Mucosa of rectum (tissue), 2 donors: ENCODE measurements around the gene DAB2IP.

Experiments
- H3K27ac ChIP-seq, 2 donors: one replicate each; pipeline ENCODE4 v1.7.0; 2013; ENCODE audit warnings: inconsistent platforms in 2 of 2, low read depth in 2 of 2, low read length in 2 of 2
- H3K27me3 ChIP-seq, 2 donors: one replicate each; pipeline ENCODE4 v1.7.0; 2013; ENCODE audit warnings: low read length in 2 of 2; ENCODE audit not compliant: control insufficient read depth in 2 of 2, insufficient read depth in 2 of 2
- H3K36me3 ChIP-seq, 2 donors: one replicate each; pipeline ENCODE4 v1.7.0; 2013; ENCODE audit warnings: low read length in 2 of 2; ENCODE audit not compliant: control insufficient read depth in 2 of 2, insufficient read depth in 2 of 2
- H3K4me1 ChIP-seq, 2 donors: one replicate each; pipeline ENCODE4 v1.7.0; 2013; ENCODE audit warnings: low read length in 2 of 2, mild to moderate bottlenecking in 1 of 2; ENCODE audit not compliant: control insufficient read depth in 2 of 2, insufficient read depth in 2 of 2
- H3K4me3 ChIP-seq, 2 donors: one replicate each; pipeline ENCODE4 v1.7.0; 2013; ENCODE audit warnings: low read length in 2 of 2
- H3K9ac ChIP-seq, 2 donors: one replicate each; pipeline ENCODE4 v1.7.0; 2013; ENCODE audit warnings: low read length in 2 of 2, low read depth in 1 of 2, mild to moderate bottlenecking in 1 of 2
- H3K9me3 ChIP-seq, 2 donors: one replicate each; pipeline ENCODE4 v1.7.0; 2013; ENCODE audit warnings: low read length in 2 of 2; ENCODE audit not compliant: control insufficient read depth in 2 of 2
- donor health status: healthy.
- donor health status: Normal muscosa, but diverticular disease.

Gene DAB2IP

GRCh38 chr9:121731090-121731489 lies 79.7 kb downstream of the DAB2IP start:
- H3K4me1 ChIP-seq, result peaks cover 53 to 68% of the 10 kb centered on the region in 2 donors
- no peaks in the 10 kb centered on the region for H3K36me3 ChIP-seq
- H3K27me3 ChIP-seq, result no peaks in the 10 kb centered on the region
- no peaks in the 10 kb centered on the region for H3K9me3 ChIP-seq
- H3K27ac ChIP-seq, result peak overlapping the region; percentile 86 to 92
- H3K9ac ChIP-seq, result peak overlapping the region in 1 of 2 donors; percentile 73
- H3K4me3 ChIP-seq, result no peak overlapping the region

DNA sequence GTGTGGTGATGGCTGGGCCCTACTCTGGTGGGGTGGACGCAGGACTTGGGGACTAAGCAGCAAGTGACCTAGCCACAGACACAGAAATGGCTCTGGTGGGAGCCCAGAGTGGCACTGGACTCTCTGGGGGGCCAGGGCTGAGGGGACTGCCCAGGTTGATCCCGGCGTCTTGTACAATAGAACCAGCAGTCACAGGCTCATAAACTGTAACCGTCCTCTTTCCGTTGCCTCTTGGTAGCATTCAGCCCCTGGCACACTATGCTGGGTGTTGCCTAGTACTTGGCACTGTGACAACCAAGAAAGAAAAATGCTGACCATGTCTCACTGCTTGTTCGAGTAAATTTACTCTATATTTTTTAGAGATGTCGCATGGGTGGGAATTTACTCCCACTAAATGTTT lies 80.5 kb downstream of the DAB2IP start:
- Histone ChIP-seq H3K27ac (peak overlapping the region; percentile 86 to 92), H3K4me1 (peaks cover 55 to 74% of the 10 kb centered on the region in 2 donors), H3K27me3 (no peaks in the 10 kb centered on the region), H3K9ac (peak overlapping the region; percentile 38 to 73), H3K36me3 (no peaks in the 10 kb centered on the region), H3K9me3 (no peaks in the 10 kb centered on the region), H3K4me3 (no peak overlapping the region)

- Histone ChIP-seq H3K9ac (peak overlapping the region; percentile 38 to 73), H3K9me3 (no peaks in the 10 kb centered on the region), H3K36me3 (no peaks in the 10 kb centered on the region), H3K27ac (peak overlapping the region; percentile 86 to 92), H3K4me3 (no peak overlapping the region), H3K27me3 (no peaks in the 10 kb centered on the region), H3K4me1 (peaks cover 56 to 77% of the 10 kb centered on the region in 2 donors)
Measured at GRCh38 chr9:121732389-121732788, 81.0 kb downstream of the DAB2IP start.

DNA sequence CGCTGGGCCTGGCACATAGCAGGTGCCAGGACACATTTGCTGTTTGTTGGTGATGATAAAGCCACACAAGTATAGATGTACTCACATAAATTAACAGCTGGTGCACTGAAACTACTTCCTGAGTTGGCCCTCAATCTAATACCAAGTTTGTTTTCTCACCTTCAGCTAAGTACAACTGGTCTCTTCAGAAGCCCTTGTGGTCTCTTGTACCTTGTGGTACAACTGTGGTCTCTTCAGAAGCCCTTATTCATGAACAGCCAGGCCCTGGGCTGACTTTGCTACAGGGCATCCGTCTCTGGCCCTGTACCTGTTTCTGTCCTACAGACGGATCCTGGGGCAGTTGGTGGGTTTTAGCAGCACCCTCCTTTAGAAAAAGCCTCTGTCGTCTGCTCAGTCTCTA lies 81.5 kb downstream of the DAB2IP start:
- Histone ChIP-seq H3K4me3 (no peak overlapping the region), H3K4me1 (peaks cover 57 to 77% of the 10 kb centered on the region in 2 donors), H3K9me3 (no peaks in the 10 kb centered on the region), H3K36me3 (no peaks in the 10 kb centered on the region), H3K27me3 (no peaks in the 10 kb centered on the region), H3K27ac (peak overlapping the region; percentile 86 to 92), H3K9ac (peak overlapping the region; percentile 47 to 73)

DNA sequence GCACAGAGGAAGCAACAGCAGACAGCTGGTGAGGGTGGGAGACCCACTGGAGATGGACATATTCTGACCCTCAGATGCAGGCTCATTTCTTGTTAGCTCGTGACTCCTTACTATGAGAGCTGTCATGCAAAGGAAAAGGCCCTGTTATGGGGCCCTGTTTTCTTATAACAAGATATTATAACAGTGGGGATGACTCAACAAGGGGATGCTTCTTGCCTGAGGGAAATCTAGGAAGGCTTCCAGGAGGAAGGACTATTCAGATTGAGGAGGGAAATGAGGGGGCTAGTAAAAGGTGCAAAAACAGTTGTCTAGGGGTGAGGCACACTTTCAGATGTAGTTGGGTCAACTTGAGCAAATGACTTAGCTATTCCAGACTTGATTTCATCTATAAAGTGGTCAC lies 83.0 kb downstream of the DAB2IP start:
- Histone ChIP-seq H3K27me3 (no peaks in the 10 kb centered on the region), H3K9me3 (no peaks in the 10 kb centered on the region), H3K4me3 (peak overlapping the region in 1 of 2 donors; percentile 4), H3K9ac (peak overlapping the region in 1 of 2 donors; percentile 86), H3K4me1 (peaks cover 66 to 85% of the 10 kb centered on the region in 2 donors), H3K36me3 (no peaks in the 10 kb centered on the region), H3K27ac (peak overlapping the region; percentile 94 to 98)

DNA sequence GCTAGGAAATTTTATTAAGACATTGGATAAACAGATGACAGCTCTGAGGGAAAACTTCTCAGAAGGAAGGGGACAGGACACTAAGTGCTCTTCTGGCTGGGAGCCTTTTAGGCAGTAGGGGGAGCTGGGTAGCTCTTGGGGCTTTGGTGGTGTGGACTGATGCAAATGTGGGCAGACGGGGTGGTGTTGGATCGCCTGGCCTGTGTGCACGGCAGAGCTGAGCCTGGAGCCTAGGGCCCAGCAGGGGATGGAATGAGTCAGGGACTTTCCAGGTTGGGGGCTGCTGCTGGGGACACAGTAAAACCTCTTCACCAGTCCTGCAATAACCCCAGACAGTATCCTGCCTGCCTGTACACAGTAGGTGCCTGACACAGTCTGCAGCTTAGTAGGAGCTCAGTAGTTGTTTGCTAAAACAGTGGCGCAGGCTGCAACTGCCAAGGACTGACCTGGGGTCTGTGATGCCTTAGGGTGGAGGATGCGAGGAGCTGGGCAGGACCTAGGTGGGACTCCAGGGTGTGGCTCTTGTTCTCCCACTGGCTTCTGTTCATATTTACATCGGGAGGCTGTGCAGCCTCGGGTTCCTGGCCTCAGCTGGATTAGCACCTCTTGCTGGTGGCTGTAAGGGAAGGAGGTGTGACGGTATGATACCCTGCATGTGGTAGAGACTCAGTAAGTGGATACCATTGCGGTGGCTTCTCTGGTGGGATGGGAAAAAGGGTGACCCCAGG lies 83.8 kb downstream of the DAB2IP start:
- Histone ChIP-seq H3K27ac (peak overlapping the region; percentile 94 to 98), H3K4me1 (peaks cover 73 to 89% of the 10 kb centered on the region in 2 donors), H3K9ac (peak overlapping the region; percentile 75 to 86)

GRCh38 chr9:121735793-121736770 lies 84.6 kb downstream of the DAB2IP start:
- Histone ChIP-seq H3K9ac (peak overlapping the region; percentile 84 to 94), H3K36me3 (no peaks in the 10 kb centered on the region), H3K4me1 (peaks cover 78 to 90% of the 10 kb centered on the region in 2 donors), H3K9me3 (no peaks in the 10 kb centered on the region), H3K27ac (peak overlapping the region; percentile 94 to 98), H3K4me3 (peak overlapping the region; percentile 64 to 82), H3K27me3 (no peaks in the 10 kb centered on the region)

More for the DNA sequence above, 83.8 kb downstream of the DAB2IP start:
- H3K27me3 ChIP-seq, result no peaks in the 10 kb centered on the region
- H3K4me3 ChIP-seq, result peak overlapping the region in 1 of 2 donors; percentile 67
- H3K36me3 ChIP-seq, result no peaks in the 10 kb centered on the region
- no peaks in the 10 kb centered on the region for H3K9me3 ChIP-seq

- Histone ChIP-seq H3K27ac (peak overlapping the region; percentile 94 to 98), H3K9ac (peak overlapping the region; percentile 84 to 94), H3K36me3 (no peaks in the 10 kb centered on the region), H3K4me1 (peaks cover 74 to 89% of the 10 kb centered on the region in 2 donors), H3K27me3 (no peaks in the 10 kb centered on the region), H3K9me3 (no peaks in the 10 kb centered on the region), H3K4me3 (peak overlapping the region; percentile 64 to 82)
Measured at GRCh38 chr9:121736934-121737462, 85.6 kb downstream of the DAB2IP start.

DNA sequence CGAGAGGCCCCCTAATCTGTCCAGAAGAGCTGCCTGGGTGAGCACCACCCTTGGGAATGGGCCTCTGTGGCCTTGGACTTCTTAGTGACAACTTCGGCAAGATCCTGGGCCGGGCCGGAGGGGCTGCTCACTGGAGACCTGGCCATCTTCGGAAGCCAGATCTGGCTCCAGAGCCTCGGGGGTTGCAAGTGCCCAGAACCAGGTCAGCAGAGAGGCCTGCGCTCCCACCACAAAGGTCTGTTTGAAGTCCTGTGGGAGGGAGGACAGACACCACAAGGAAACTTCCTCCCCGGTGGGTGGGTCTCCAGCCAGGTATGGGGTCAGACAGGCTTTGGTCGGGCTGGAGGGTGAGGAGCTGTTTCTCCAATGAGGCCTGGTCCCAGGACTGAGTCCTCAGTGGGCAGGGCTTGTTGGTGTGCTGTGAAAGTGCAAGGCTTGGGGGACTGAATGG lies 86.1 kb downstream of the DAB2IP start:
- peak overlapping the region; percentile 94 to 98 for H3K27ac ChIP-seq
- H3K4me1 ChIP-seq, result peaks cover 69 to 87% of the 10 kb centered on the region in 2 donors
- no peaks in the 10 kb centered on the region for H3K9me3 ChIP-seq
- no peaks in the 10 kb centered on the region for H3K27me3 ChIP-seq
- peak overlapping the region; percentile 64 to 82 for H3K4me3 ChIP-seq
- peak overlapping the region; percentile 84 to 94 for H3K9ac ChIP-seq
- no peaks in the 10 kb centered on the region for H3K36me3 ChIP-seq
